Hepatocyte (in vitro differentiated cells): ENCODE results near the gene MYBPC2. TPM values are rescaled to one million over a fixed set of nuclear protein-coding genes. Genes with fewer than 3 reads are reported as not detected.
A peak's percentile ranks its signal among the peaks of the same experiment; 100 is the strongest.

Experiments used
- DNase-seq: peaks from one replicate; pipeline ENCODE4 v3.0.0-alpha.2; 2016; ENCODE audit warnings: low spot score
- H2AFZ ChIP-seq: fragments of 200-600 bp; sonication (generic); 2 replicates; pipeline ENCODE4 v1.6.0; 2016; ENCODE audit warnings: antibody characterized with exemption, mild to moderate bottlenecking
- H3K27ac ChIP-seq: fragments of 200-600 bp; sonication (generic); 2 replicates; pipeline ENCODE4 v1.5.1; 2016; ENCODE audit warnings: mild to moderate bottlenecking
- H3K27me3 ChIP-seq: fragments of 200-600 bp; sonication (generic); 2 replicates; pipeline ENCODE4 v1.6.1; 2016
- H3K36me3 ChIP-seq: fragments of 200-600 bp; sonication (generic); replicated peaks from 2 replicates; pipeline ENCODE4 v1.5.1; 2016; ENCODE audit warnings: low read depth; ENCODE audit not compliant: insufficient read depth
- H3K4me1 ChIP-seq: fragments of 200-600 bp; sonication (generic); 2 replicates; pipeline ENCODE4 v1.5.1; 2016; ENCODE audit warnings: mild to moderate bottlenecking, moderate library complexity; ENCODE audit not compliant: insufficient read depth
- H3K4me2 ChIP-seq: fragments of 200-600 bp; sonication (generic); 2 replicates; pipeline ENCODE4 v1.6.0; 2016
- H3K4me3 ChIP-seq: fragments of 200-600 bp; sonication (generic); 2 replicates; pipeline ENCODE4 v1.5.1; 2016; ENCODE audit warnings: mild to moderate bottlenecking
- H3K79me2 ChIP-seq: fragments of 200-600 bp; sonication (generic); 2 replicates; pipeline ENCODE4 v1.6.0; 2017; ENCODE audit warnings: mild to moderate bottlenecking
- H3K9me2 ChIP-seq: fragments of 200-600 bp; sonication (generic); replicated peaks from 2 replicates; pipeline ENCODE4 v1.6.0; 2017; ENCODE audit warnings: mild to moderate bottlenecking; ENCODE audit not compliant: insufficient read depth
- H3K9me3 ChIP-seq: fragments of 200-600 bp; sonication (generic); 2 replicates; pipeline ENCODE4 v1.5.1; 2016; ENCODE audit warnings: low read depth, mild to moderate bottlenecking
- H4K20me1 ChIP-seq: fragments of 200-600 bp; sonication (generic); 2 replicates; pipeline ENCODE4 v1.6.0; 2016; ENCODE audit warnings: mild to moderate bottlenecking; ENCODE audit not compliant: insufficient read depth, poor library complexity, severe bottlenecking
- EZH2 ChIP-seq: fragments of 200-600 bp; sonication (generic); IDR thresholded peaks from 2 replicates; pipeline ENCODE4 v1.6.1; 2016; ENCODE audit warnings: antibody characterized with exemption, mild to moderate bottlenecking, borderline replicate concordance
- EZH2phosphoT487 ChIP-seq: fragments of 200-600 bp; sonication (generic); IDR thresholded peaks from one replicate; pipeline ENCODE4 v1.6.1; 2018; ENCODE audit warnings: antibody characterized with exemption, mild to moderate bottlenecking, low read depth, moderate library complexity; ENCODE audit not compliant: unreplicated experiment, severe bottlenecking
- WGBS: methylation state at CpG from one replicate; pipeline ENCODE4 v1.1.6; 2016; ENCODE audit warnings: low lambda C conversion rate; ENCODE audit errors: missing lambda C conversion rate; 5-methylcytosine and 5-hydroxymethylcytosine counted together
- polyA plus RNA-seq: library from polyadenylated mRNA; unstranded; fragments of >200 nt; fragmentation: Nextera tagmentation; extraction: Ambion mirVana; gene quantifications from 2 replicates; pipeline ENCODE4 v1.2.1, GENCODE V29; 2016
- total RNA-seq: library from RNA; depleted of rRNA; stranded (reverse); fragments of >200 nt; gene quantifications from 2 replicates; pipeline ENCODE4 v1.2.3, GENCODE V29; 2014
- TF ChIP-seq, protein P1 (sequence below): fragments of 200-600 bp; sonication (generic); IDR thresholded peaks from 2 replicates; pipeline ENCODE4 v1.5.1; 2016; ENCODE audit warnings: antibody characterized with exemption, mild to moderate bottlenecking; ENCODE audit not compliant: poor library complexity

The MYBPC2 gene
- total and polyA plus RNA-seq, 2 experiments from 2014 or later, result 0.07 TPM; not detected in 1

DNA sequence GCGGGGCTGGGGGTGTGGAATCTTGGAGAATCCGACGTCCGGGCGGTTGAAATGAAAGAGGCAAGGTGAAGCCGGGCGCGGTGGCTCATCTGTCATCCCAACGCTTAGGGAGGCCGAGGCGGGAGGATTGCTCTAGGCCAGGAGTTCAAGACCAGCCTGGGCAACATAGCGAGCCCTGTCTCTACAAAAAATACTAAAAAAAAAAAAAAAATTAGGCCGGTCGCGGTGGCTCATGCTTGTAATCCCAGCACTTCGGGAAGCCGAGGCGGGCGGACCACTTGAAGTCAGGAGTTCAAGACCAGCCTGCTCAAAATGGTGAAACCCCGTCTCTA lies 44.2 kb downstream of the MYBPC2 start:
- Histone ChIP-seq H3K4me3 (peak overlapping the region; percentile 79), H3K4me1 (peaks cover 6% of the 10 kb centered on the region), H3K27me3 (no peaks in the 10 kb centered on the region), H3K4me2 (peak overlapping the region; percentile 74), H3K79me2 (peaks cover 22% of the 10 kb centered on the region), H3K27ac (peak overlapping the region; percentile 94), H2AFZ (peak overlapping the region; percentile 87), H3K9me3 (no peaks in the 10 kb centered on the region), H3K9me2 (no peaks in the 10 kb centered on the region), H4K20me1 (peaks cover 36% of the 10 kb centered on the region), H3K36me3 (no peaks in the 10 kb centered on the region)
- 23% methylated on average over 20 of the region's 20 CpGs for WGBS
- DNase-seq, result no peak
- TF ChIP-seq, protein P1, sequence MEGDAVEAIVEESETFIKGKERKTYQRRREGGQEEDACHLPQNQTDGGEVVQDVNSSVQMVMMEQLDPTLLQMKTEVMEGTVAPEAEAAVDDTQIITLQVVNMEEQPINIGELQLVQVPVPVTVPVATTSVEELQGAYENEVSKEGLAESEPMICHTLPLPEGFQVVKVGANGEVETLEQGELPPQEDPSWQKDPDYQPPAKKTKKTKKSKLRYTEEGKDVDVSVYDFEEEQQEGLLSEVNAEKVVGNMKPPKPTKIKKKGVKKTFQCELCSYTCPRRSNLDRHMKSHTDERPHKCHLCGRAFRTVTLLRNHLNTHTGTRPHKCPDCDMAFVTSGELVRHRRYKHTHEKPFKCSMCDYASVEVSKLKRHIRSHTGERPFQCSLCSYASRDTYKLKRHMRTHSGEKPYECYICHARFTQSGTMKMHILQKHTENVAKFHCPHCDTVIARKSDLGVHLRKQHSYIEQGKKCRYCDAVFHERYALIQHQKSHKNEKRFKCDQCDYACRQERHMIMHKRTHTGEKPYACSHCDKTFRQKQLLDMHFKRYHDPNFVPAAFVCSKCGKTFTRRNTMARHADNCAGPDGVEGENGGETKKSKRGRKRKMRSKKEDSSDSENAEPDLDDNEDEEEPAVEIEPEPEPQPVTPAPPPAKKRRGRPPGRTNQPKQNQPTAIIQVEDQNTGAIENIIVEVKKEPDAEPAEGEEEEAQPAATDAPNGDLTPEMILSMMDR, result no peak
- TF ChIP-seq EZH2 (no peak), EZH2phosphoT487 (no peak)

DNA sequence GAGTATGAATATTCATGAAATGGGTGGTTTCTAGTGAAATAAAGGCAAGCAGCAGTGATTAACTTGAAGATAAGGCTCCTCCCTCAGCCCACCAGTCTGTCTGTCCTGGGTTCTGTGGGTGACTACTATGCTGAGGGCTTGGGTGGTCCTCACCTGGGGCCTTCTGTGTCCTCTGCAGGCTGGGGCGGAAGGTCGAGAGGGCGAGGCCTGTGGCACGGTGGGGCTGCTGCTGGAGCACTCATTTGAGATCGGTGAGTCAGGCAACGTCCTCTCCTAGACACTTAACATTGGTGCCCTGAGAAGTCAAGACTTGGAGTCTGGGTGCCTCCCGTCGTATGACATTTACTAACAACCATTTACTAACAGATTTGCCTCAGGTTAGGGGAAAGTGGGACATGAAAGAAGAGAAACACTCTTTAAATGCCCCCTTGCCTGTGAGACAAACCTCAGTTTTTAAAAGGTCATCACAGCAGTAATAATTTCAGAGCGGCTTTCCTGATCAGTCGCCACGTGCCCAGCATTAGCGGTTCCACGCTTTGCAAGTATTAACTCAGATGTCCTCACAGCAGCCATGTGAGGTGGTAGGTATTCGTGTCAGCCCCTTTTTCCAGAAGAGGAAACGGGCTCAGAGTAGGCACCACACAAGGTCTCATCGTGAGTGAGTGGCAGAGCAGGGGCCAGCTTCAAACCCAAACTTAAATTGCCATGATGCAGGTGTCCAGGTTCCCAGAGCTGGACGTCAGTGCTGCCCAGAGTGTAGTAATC lies 45.2 kb downstream of the MYBPC2 start:
- Histone ChIP-seq H3K4me2 (peak overlapping the region; percentile 74), H2AFZ (no peak overlapping the region), H3K9me2 (no peaks in the 10 kb centered on the region), H3K9me3 (no peaks in the 10 kb centered on the region), H3K79me2 (peaks cover 22% of the 10 kb centered on the region), H3K4me1 (peaks cover 6% of the 10 kb centered on the region), H3K27me3 (no peaks in the 10 kb centered on the region), H3K36me3 (no peaks in the 10 kb centered on the region), H3K4me3 (no peak overlapping the region), H3K27ac (no peak overlapping the region), H4K20me1 (peaks cover 36% of the 10 kb centered on the region)
- TF ChIP-seq, protein P1, result no peak
- no peak for TF ChIP-seq EZH2
- no peak for TF ChIP-seq EZH2phosphoT487
- DNase-seq, result no peak
- 95% methylated on average over 17 of the region's 17 CpGs for WGBS

DNA sequence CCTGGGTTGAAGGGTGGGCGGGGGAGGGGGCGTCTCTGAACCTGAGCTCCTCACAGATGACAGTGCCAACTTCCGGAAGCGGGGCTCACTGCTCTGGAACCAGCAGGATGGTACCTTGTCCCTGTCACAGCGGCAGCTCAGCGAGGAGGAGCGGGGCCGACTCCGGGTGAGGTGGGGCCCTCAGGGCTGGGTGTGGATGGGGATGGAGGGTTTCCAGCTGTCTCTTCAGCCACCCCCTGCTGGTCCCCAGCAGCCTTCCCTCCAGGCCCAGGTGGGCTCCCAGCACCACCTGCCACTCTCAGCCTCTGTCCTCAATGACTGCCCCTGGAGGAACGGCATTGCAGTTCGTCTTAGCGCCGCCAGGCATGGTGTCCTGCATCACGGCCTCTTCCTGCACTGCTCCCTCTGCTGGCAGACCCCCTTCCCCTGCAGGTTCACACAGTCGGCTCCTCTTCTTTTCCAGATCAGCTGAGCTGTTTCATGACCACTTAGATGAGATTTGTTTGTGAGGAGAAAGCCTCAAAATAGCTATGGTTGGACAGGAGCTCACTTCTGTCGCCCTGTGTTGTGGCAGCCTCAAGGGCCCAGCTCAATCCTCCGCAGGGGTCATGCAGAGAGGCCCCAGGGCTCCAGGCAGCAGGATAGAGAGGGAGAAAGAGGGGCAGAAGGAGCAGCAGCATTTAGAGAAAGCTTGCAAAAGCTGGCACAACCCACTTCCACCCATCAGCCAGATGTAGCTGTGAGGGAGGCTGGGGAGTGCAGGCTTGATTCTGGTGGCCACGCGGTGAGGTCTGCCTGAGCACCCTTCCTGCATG lies 46.4 kb downstream of the MYBPC2 start:
- TF ChIP-seq, protein P1, result peak; percentile 33
- TF ChIP-seq EZH2phosphoT487 (no peak), EZH2 (no peak)
- no peak overlapping the region for H3K4me2 ChIP-seq
- no peak overlapping the region for H3K4me3 ChIP-seq
- H3K79me2 ChIP-seq, result peaks cover 22% of the 10 kb centered on the region
- H3K9me2 ChIP-seq, result no peaks in the 10 kb centered on the region
- no peaks in the 10 kb centered on the region for H3K36me3 ChIP-seq
- WGBS, result 88% methylated on average over 17 of the region's 19 CpGs
- no peak for DNase-seq
- peaks cover 6% of the 10 kb centered on the region for H3K4me1 ChIP-seq
- H4K20me1 ChIP-seq, result peaks cover 36% of the 10 kb centered on the region
- H3K27ac ChIP-seq, result no peak overlapping the region
- H2AFZ ChIP-seq, result no peak overlapping the region
- H3K27me3 ChIP-seq, result no peaks in the 10 kb centered on the region
- no peaks in the 10 kb centered on the region for H3K9me3 ChIP-seq
